Rectal smooth muscle tissue (tissue), 1 donor: Measurements from ENCODE around the gene ACTL10.
A peak's percentile ranks its signal among the peaks of the same experiment; 100 is the strongest.

Experiments used
- H3K27ac ChIP-seq: one replicate; pipeline ENCODE4 v1.7.0; 2013; ENCODE audit warnings: low read depth, low read length, inconsistent platforms
- H3K27me3 ChIP-seq: one replicate; pipeline ENCODE4 v1.7.0; 2013; ENCODE audit warnings: low read length; ENCODE audit not compliant: control insufficient read depth, insufficient read depth
- H3K36me3 ChIP-seq: one replicate; pipeline ENCODE4 v1.7.0; 2013; ENCODE audit warnings: low read length; ENCODE audit not compliant: control insufficient read depth, insufficient read depth
- H3K4me1 ChIP-seq: one replicate; pipeline ENCODE4 v1.7.0; 2013; ENCODE audit warnings: low read length; ENCODE audit not compliant: control insufficient read depth, insufficient read depth
- H3K4me3 ChIP-seq: one replicate; pipeline ENCODE4 v1.7.0; 2013; ENCODE audit warnings: low read length
- H3K9ac ChIP-seq: one replicate; pipeline ENCODE4 v1.7.0; 2013; ENCODE audit warnings: low read length

The ACTL10 gene

GRCh38 chr20:33651562-33652048, 15.1 kb upstream of the ACTL10 start:
- H3K4me1 ChIP-seq, result peaks cover 21% of the 10 kb centered on the region
- H3K4me3 ChIP-seq, result no peak overlapping the region
- no peaks in the 10 kb centered on the region for H3K36me3 ChIP-seq
- H3K27me3 ChIP-seq, result no peaks in the 10 kb centered on the region
- no peak overlapping the region for H3K27ac ChIP-seq
- no peak overlapping the region for H3K9ac ChIP-seq

- H3K4me1 ChIP-seq, result peaks cover 14% of the 10 kb centered on the region
- peaks cover 6% of the 10 kb centered on the region for H3K36me3 ChIP-seq
- H3K4me3 ChIP-seq, result peak overlapping the region; percentile 49
- no peak overlapping the region for H3K27ac ChIP-seq
- no peak overlapping the region for H3K9ac ChIP-seq
- H3K27me3 ChIP-seq, result no peaks in the 10 kb centered on the region
Observed at GRCh38 chr20:33653218-33653899, 13.4 kb upstream of the ACTL10 start.

DNA sequence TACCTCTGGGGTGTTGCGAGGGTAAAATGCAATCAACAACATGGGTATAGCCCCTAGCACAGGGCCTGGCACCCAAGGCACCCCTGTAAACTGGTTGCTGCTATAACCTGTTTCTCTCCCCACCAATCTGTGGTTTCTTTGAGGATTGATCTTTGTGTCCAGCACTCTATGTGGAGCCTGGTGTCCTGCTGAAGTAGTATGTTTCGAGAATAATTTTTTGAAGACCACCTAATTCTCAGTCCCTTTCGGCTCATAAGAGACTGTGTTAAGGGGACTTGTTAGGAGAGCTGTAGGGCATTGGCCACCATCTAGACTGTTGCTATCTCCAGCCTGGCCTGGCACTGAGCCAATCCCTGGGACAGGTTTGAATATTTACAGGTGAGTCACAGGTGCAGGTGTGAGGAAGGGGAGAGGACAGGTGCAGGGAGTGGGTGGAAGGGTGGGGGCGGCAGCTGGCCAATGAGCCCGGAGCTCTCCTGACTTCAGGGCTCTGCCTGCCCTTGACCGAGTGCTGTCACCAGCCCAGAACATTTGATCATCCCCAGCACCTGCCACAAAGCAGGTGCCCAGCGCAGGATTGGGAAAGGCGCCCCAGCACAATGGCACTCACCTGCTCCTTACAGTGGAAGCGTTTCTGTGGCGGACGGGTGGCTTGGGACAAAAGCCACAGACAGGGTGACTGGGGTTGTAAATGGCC, 12.7 kb upstream of the ACTL10 start:
- Histone ChIP-seq H3K9ac (no peak overlapping the region), H3K4me1 (peaks cover 10% of the 10 kb centered on the region), H3K4me3 (peak overlapping the region; percentile 49), H3K36me3 (peaks cover 9% of the 10 kb centered on the region), H3K27ac (no peak overlapping the region), H3K27me3 (no peaks in the 10 kb centered on the region)

DNA sequence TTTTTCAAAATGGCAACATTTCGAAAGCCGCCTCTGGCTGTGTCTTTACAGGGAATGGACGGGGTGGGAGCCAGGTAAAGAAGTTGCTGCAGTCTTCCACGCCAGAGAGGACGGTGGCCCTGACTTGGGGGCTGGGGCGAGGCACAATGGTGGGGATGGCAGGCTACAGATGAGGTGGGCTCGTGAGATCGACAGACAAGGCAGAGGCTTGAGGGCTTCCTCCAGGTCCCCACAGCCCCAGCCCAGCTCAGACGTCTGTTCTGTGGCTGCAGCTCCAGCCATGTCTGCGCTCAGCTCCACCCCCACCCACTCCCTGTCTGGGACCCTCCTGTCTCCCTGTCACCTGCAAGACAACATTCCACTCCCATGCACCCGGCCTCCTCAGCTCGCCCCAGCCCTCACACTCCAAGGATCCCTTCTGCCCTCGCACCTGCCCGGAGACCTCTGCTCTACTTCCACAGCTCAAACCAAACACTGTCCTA, 12.0 kb upstream of the ACTL10 start:
- H3K36me3 ChIP-seq, result peaks cover 11% of the 10 kb centered on the region
- H3K9ac ChIP-seq, result no peak overlapping the region
- no peaks in the 10 kb centered on the region for H3K27me3 ChIP-seq
- H3K4me1 ChIP-seq, result peaks cover 7% of the 10 kb centered on the region
- H3K27ac ChIP-seq, result no peak overlapping the region
- H3K4me3 ChIP-seq, result no peak overlapping the region

- Histone ChIP-seq H3K36me3 (peaks cover 11% of the 10 kb centered on the region), H3K4me3 (no peak overlapping the region), H3K27ac (no peak overlapping the region), H3K9ac (no peak overlapping the region), H3K27me3 (no peaks in the 10 kb centered on the region), H3K4me1 (peaks cover 7% of the 10 kb centered on the region)
Observed at GRCh38 chr20:33655164-33655563, 11.6 kb upstream of the ACTL10 start.

GRCh38 chr20:33656010-33656782, 10.5 kb upstream of the ACTL10 start:
- Histone ChIP-seq H3K4me3 (no peak overlapping the region), H3K9ac (no peak overlapping the region), H3K27me3 (no peaks in the 10 kb centered on the region), H3K36me3 (peaks cover 11% of the 10 kb centered on the region), H3K4me1 (peaks cover 7% of the 10 kb centered on the region), H3K27ac (no peak overlapping the region)

- Histone ChIP-seq H3K9ac (no peak overlapping the region), H3K27ac (no peak overlapping the region), H3K36me3 (peaks cover 11% of the 10 kb centered on the region), H3K4me3 (no peak overlapping the region), H3K27me3 (no peaks in the 10 kb centered on the region), H3K4me1 (peaks cover 7% of the 10 kb centered on the region)
Observed at GRCh38 chr20:33656783-33657703, 9.7 kb upstream of the ACTL10 start.

- Histone ChIP-seq H3K4me3 (no peak overlapping the region), H3K9ac (no peak overlapping the region), H3K27me3 (no peaks in the 10 kb centered on the region), H3K27ac (no peak overlapping the region), H3K36me3 (peaks cover 11% of the 10 kb centered on the region), H3K4me1 (peaks cover 9% of the 10 kb centered on the region)
Observed at GRCh38 chr20:33657704-33658095, 9.0 kb upstream of the ACTL10 start.

DNA sequence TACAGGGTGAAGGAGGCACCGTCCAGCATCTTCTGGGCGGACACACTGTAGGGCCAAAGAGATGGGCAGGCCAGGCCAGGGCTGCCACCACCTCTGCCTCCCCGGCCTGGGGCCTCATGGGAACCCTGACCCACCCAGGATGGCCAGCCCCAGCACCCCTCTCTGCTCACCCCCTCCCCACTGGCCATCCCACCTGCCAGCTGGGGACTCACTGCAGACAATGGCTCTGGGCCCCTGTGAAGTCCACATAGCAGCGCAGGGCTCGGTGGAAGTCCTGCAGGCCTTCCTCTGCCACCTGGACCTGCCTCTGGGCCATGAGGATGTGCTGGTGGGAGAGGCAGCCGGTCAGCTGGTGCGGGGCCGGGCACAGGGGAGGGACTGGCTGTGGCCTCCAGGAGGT, 8.2 kb upstream of the ACTL10 start:
- no peak overlapping the region for H3K27ac ChIP-seq
- H3K4me1 ChIP-seq, result peaks cover 8% of the 10 kb centered on the region
- no peak overlapping the region for H3K4me3 ChIP-seq
- H3K9ac ChIP-seq, result no peak overlapping the region
- no peaks in the 10 kb centered on the region for H3K27me3 ChIP-seq
- peaks cover 11% of the 10 kb centered on the region for H3K36me3 ChIP-seq

GRCh38 chr20:33658929-33659328, 7.8 kb upstream of the ACTL10 start:
- H3K27me3 ChIP-seq, result no peaks in the 10 kb centered on the region
- no peak overlapping the region for H3K4me3 ChIP-seq
- no peak overlapping the region for H3K9ac ChIP-seq
- no peak overlapping the region for H3K27ac ChIP-seq
- peaks cover 7% of the 10 kb centered on the region for H3K4me1 ChIP-seq
- H3K36me3 ChIP-seq, result peaks cover 11% of the 10 kb centered on the region

DNA sequence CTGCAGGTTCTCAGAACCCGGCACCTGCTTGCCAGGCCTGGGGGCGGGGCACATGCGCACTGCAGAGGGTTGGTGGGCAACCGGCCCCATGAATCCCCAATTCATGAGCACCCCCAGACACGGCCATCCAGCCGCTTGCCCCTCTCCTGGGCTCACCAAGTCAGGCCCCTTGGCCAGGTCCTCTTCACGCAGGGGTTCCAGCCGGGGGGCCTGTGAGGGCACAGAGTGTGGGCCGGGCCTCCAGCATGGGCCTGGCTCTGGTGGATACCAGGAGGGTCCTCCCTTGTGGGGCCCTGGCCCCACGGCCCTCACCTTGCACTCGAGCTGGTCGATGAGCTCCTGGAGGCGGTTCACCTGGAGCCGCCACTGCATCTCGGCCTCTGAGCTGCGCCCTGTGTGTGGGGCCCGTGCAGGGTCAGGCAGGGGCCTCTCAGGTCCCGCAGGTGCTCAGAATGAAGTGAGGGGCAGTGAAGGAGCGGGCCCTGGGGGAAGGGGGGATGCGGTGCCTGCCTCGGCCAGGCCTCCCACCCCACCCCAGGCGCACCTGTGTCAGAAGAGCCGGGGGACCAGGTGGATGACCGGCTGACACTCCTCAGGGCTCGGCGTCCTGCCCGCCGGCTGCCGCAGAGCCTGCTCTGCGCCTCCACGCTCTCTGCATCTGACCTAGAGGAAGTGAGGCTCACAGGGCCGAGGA, 7.3 kb upstream of the ACTL10 start:
- no peak overlapping the region for H3K4me3 ChIP-seq
- peaks cover 11% of the 10 kb centered on the region for H3K36me3 ChIP-seq
- no peak overlapping the region for H3K27ac ChIP-seq
- H3K27me3 ChIP-seq, result no peaks in the 10 kb centered on the region
- peaks cover 12% of the 10 kb centered on the region for H3K4me1 ChIP-seq
- no peak overlapping the region for H3K9ac ChIP-seq
